Transverse colon (tissue), 4 donors: ENCODE results near the gene ADCY5.

Experiments
- CTCF ChIP-seq, 5 experiments: fragments of 200-600 bp in 3 of 5; fragments of 450-650 bp in 2 of 5; sonication (generic) in 3 of 5; IDR thresholded peaks; 1 replicate in 2 of 5; 2 replicates in 3 of 5; pipeline ENCODE4 v1.5.1; 2016 to 2017; ENCODE audit warnings: antibody characterized with exemption in 5 of 5, inconsistent platforms in 3 of 5, mild to moderate bottlenecking in 2 of 5, moderate library complexity in 1 of 5
- EP300 ChIP-seq: sonication (generic); formaldehyde crosslinking; IDR thresholded peaks from one replicate; pipeline ENCODE4 v1.6.1; 2017; ENCODE audit warnings: antibody characterized with exemption, low read depth
- POLR2A ChIP-seq: fragments of 450-650 bp; IDR thresholded peaks from one replicate; pipeline ENCODE4 v1.6.1; 2016; ENCODE audit warnings: antibody characterized with exemption, mild to moderate bottlenecking, moderate library complexity
- POLR2AphosphoS5 ChIP-seq, 3 donors: sonication (generic); formaldehyde crosslinking; IDR thresholded peaks; one replicate each; pipeline ENCODE4 v1.6.1; 2016; ENCODE audit warnings: antibody characterized with exemption in 3 of 3

- no peak for TF ChIP-seq CTCF (IDR thresholded peaks at IDR 0.05)
- TF ChIP-seq POLR2AphosphoS5 (IDR thresholded peaks at IDR 0.05): no peak
- TF ChIP-seq EP300: no peak
- no peak for TF ChIP-seq POLR2A
These were observed 163.8 kb downstream of the ADCY5 start for GRCh38 chr3:123285066-123285465.
